H1 (cell line): ENCODE results near the gene PSMD5.

Experiments used
- EP300 ChIP-seq, 2 experiments: IDR thresholded peaks; 1 replicate in 1 of 2; 2 replicates in 1 of 2; pipeline ENCODE4 v1.6.1; 2011 to 2012; ENCODE audit warnings: low read depth in 2 of 2, low read length in 2 of 2, mild to moderate bottlenecking in 2 of 2, borderline replicate concordance in 1 of 2, inconsistent platforms in 1 of 2, moderate library complexity in 1 of 2
- EZH2 ChIP-seq: fragments of 200-600 bp; sonication (generic); IDR thresholded peaks from 2 replicates; pipeline ENCODE4 v1.7.1; 2012; ENCODE audit warnings: low read depth, mild to moderate bottlenecking, moderate library complexity, low read length, inconsistent platforms; ENCODE audit not compliant: severe bottlenecking
- HDAC2 ChIP-seq, 2 experiments: fragments of 300-600 bp in 1 of 2; sonication (generic) in 1 of 2; IDR thresholded peaks; 2 replicates each; pipeline ENCODE4 v1.6.1; 2011 to 2012; ENCODE audit warnings: low read depth in 2 of 2, low read length in 2 of 2, mild to moderate bottlenecking in 2 of 2, moderate library complexity in 2 of 2, borderline replicate concordance in 1 of 2, inconsistent platforms in 1 of 2
- HDAC6 ChIP-seq: IDR thresholded peaks from one replicate; pipeline ENCODE4 v1.7.1; 2012; ENCODE audit warnings: low read depth, mild to moderate bottlenecking, inconsistent platforms, low read length, moderate library complexity
- JUN ChIP-seq: IDR thresholded peaks from 2 replicates; pipeline ENCODE4 v1.6.1; 2011; ENCODE audit warnings: low read depth, mild to moderate bottlenecking, improper control_type of control experiment, low read length
- PHF8 ChIP-seq: fragments of 200-600 bp; sonication (generic); conservative IDR thresholded peaks from 2 replicates; pipeline ENCODE4 v1.7.1; 2012; ENCODE audit warnings: low read depth, mild to moderate bottlenecking, inconsistent platforms, low read length, moderate library complexity
- POLR2A ChIP-seq, 2 experiments: IDR thresholded peaks; 1 replicate in 1 of 2; 2 replicates in 1 of 2; pipeline ENCODE4 v1.6.1; 2011; ENCODE audit warnings: low read depth in 2 of 2, low read length in 2 of 2, mild to moderate bottlenecking in 2 of 2; ENCODE audit errors: control extremely low read depth in 1 of 2
- POLR2AphosphoS5 ChIP-seq: IDR thresholded peaks from 2 replicates; pipeline ENCODE4 v1.6.1; 2011; ENCODE audit warnings: low read depth, low read length
- SAP30 ChIP-seq: fragments of 300-600 bp; sonication (generic); IDR thresholded peaks from 2 replicates; pipeline ENCODE4 v1.7.1; 2012; ENCODE audit warnings: low read length, moderate library complexity, mild to moderate bottlenecking, inconsistent platforms; ENCODE audit not compliant: insufficient read depth, insufficient replicate concordance
- SIN3A ChIP-seq, 2 experiments: IDR thresholded peaks in 1 of 2; conservative IDR thresholded peaks in 1 of 2; 2 replicates each; pipeline ENCODE4 v1.6.1; 2011 to 2012; ENCODE audit warnings: low read length in 2 of 2, improper control_type of control experiment in 1 of 2, low read depth in 1 of 2, mild to moderate bottlenecking in 1 of 2
- SP1 ChIP-seq: IDR thresholded peaks from 2 replicates; pipeline ENCODE4 v1.6.1; 2011; ENCODE audit warnings: low read depth, low read length
- ZNF274 ChIP-seq: IDR thresholded peaks from 2 replicates; pipeline ENCODE4 v1.7.0; 2012; ENCODE audit warnings: low read length, borderline replicate concordance; ENCODE audit errors: extremely low read depth
- TF ChIP-seq, protein P1 (sequence below), 3 experiments: IDR thresholded peaks; 1 replicate in 2 of 3; 2 replicates in 1 of 3; pipeline versions ENCODE4 v1.5.1 to v1.6.1; 2011; ENCODE audit warnings: low read length in 3 of 3, mild to moderate bottlenecking in 3 of 3, inconsistent platforms in 2 of 3, low read depth in 1 of 3, moderate library complexity in 1 of 3; ENCODE audit not compliant: insufficient read depth in 1 of 3; ENCODE audit errors: control extremely low read depth in 1 of 3

DNA sequence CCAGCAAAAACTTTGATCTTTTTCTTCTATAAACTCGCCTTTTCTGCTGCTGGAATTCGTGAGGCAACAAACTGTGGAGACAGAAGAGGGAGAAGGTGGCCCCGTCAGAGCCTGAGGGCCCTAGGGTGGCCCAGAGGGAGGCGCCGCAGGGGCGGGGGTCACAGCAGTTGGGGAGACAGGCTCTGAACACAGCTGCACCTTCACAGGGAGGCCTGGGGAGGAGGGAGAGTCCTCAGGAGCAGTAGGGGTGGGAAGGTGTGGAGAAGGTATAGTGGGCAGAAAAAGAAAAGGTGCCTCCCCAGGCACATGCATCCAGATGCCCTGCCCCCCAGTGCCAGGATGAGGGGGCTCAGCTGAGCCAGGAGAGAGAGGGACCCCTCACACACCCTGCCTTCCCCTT lies 19.2 kb upstream of the PSMD5 start:
- no peak for TF ChIP-seq JUN
- TF ChIP-seq, protein P1, sequence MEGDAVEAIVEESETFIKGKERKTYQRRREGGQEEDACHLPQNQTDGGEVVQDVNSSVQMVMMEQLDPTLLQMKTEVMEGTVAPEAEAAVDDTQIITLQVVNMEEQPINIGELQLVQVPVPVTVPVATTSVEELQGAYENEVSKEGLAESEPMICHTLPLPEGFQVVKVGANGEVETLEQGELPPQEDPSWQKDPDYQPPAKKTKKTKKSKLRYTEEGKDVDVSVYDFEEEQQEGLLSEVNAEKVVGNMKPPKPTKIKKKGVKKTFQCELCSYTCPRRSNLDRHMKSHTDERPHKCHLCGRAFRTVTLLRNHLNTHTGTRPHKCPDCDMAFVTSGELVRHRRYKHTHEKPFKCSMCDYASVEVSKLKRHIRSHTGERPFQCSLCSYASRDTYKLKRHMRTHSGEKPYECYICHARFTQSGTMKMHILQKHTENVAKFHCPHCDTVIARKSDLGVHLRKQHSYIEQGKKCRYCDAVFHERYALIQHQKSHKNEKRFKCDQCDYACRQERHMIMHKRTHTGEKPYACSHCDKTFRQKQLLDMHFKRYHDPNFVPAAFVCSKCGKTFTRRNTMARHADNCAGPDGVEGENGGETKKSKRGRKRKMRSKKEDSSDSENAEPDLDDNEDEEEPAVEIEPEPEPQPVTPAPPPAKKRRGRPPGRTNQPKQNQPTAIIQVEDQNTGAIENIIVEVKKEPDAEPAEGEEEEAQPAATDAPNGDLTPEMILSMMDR (IDR thresholded peaks at IDR 0.05; ENCODE audit: control extremely low read depth in 1 of 3, insufficient read depth in 1 of 3, low read depth in 1 of 3, low read length in 3 of 3): no peak
- no peak for TF ChIP-seq POLR2A (IDR thresholded peaks at IDR 0.05; ENCODE audit: control extremely low read depth in 1 of 2, low read depth in 2 of 2, low read length in 2 of 2)
- TF ChIP-seq EZH2: no peak
- TF ChIP-seq EP300 (IDR thresholded peaks at IDR 0.05; ENCODE audit: borderline replicate concordance in 1 of 2, low read depth in 2 of 2, low read length in 2 of 2): no peak
- no peak for TF ChIP-seq SIN3A (conservative IDR thresholded peaks at IDR 0.05 in 1 of 2, IDR thresholded peaks at IDR 0.05 in 1 of 2; ENCODE audit: low read depth in 1 of 2, low read length in 2 of 2)
- no peak for TF ChIP-seq HDAC6
- TF ChIP-seq PHF8: no peak
- no peak for TF ChIP-seq SAP30
- no peak for TF ChIP-seq POLR2AphosphoS5
- no peak for TF ChIP-seq SP1
- no peak for TF ChIP-seq ZNF274
- TF ChIP-seq HDAC2 (IDR thresholded peaks at IDR 0.05; ENCODE audit: borderline replicate concordance in 1 of 2, low read depth in 2 of 2, low read length in 2 of 2): no peak
